SK-N-MC (cell line): Measurements from ENCODE around the gene FBXO44.
"Not testable (repeated sequence)": the region's sequence is repeated elsewhere in the genome, so short reads cannot be mapped to it uniquely, and the experiment has no call there.

Experiments used
- DNase-seq: peaks from one replicate; pipeline ENCODE4 v3.0.0-alpha.2; 2011; ENCODE audit warnings: low read depth, low spot score
- H3K27ac ChIP-seq: fragments of 200-600 bp; sonication (generic); 2 replicates; pipeline ENCODE4 v1.5.1; 2016; ENCODE audit warnings: mixed run types
- H3K36me3 ChIP-seq: fragments of 200-600 bp; sonication (generic); 2 replicates; pipeline ENCODE4 v1.6.1; 2017; ENCODE audit warnings: antibody characterized with exemption, low read length, mixed read lengths; ENCODE audit not compliant: insufficient read depth
- H3K4me3 ChIP-seq: fragments of 200-600 bp; sonication (generic); 2 replicates; pipeline ENCODE4 v1.5.1; 2016
- H3K9ac ChIP-seq: fragments of 200-600 bp; sonication (generic); 2 replicates; pipeline ENCODE4 v1.8.0; 2017; ENCODE audit warnings: mixed run types, mixed read lengths; ENCODE audit not compliant: insufficient read length
- H3K9me3 ChIP-seq: fragments of 200-600 bp; sonication (generic); 2 replicates; pipeline ENCODE4 v1.6.1; 2017; ENCODE audit warnings: low read depth, mild to moderate bottlenecking, antibody characterized with exemption, low read length, moderate library complexity, mixed read lengths
- EZH2 ChIP-seq: fragments of 200-600 bp; sonication (generic); IDR thresholded peaks from one replicate; pipeline ENCODE4 v1.6.1; 2017; ENCODE audit warnings: antibody characterized with exemption
- FOXP2 ChIP-seq: optimal IDR thresholded peaks from 2 replicates; pipeline ENCODE3; 2011; ENCODE audit warnings: mild to moderate bottlenecking, moderate library complexity; ENCODE audit not compliant: insufficient read depth; ENCODE audit errors: extremely low read length, control extremely low read depth
- POLR2AphosphoS5 ChIP-seq: IDR thresholded peaks from 2 replicates; pipeline ENCODE4 v1.6.1; 2012; ENCODE audit warnings: mild to moderate bottlenecking, low read depth, low read length, borderline replicate concordance

Gene FBXO44

DNA sequence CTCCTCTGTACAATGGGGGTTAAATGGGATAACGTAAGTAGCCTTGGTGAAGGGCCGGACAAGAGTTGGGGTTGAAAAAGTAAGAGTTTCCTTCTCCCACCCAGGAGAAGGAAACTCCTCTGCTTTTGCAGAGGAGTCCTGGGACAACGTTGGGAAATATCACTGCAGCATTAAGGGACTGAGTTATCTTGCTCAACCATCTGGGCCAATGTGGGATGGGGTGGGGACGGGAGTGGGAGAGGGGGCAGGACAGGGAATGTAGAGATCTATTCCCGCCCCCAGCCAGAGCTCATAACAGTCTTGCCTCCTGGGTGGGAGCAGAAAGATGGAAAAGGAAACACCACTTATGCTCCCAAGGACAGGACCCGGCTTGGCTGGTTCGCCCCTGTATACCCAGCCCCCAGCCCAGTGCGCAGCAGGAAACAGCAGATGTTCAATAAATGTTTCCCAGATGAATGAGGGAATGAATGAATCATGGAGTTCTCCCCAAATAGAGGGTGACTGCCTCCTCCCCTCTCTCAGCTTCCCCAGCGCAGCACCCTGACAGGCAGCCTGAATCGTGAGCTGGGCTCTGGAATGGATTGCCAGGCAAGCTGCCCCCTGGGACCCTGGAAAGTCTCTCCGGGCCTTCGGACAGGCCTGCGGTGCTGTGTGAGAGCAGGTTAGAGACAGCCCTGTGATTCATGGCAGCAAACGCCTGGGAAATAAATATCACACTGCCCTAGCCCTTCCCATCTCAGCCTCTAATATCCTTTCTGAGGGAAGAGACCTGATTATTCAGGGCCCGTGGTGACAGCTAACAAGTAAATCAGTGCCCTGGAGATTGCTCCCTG lies 25.3 kb upstream of the FBXO44 start:
- Histone ChIP-seq H3K27ac (no peak overlapping the region), H3K36me3 (no peaks in the 10 kb centered on the region), H3K9me3 (no peaks in the 10 kb centered on the region), H3K4me3 (no peak overlapping the region), H3K9ac (no peak overlapping the region)
- DNase-seq: no peak
- TF ChIP-seq POLR2AphosphoS5: no peak
- TF ChIP-seq FOXP2: no peak
- TF ChIP-seq EZH2: no peak

GRCh38 chr1:11634365-11635192 lies 20.1 kb upstream of the FBXO44 start:
- TF ChIP-seq POLR2AphosphoS5: no peak
- no peak for TF ChIP-seq FOXP2
- no peak for TF ChIP-seq EZH2
- Histone ChIP-seq H3K4me3 (no peak overlapping the region), H3K9ac (no peak overlapping the region), H3K27ac (no peak overlapping the region), H3K9me3 (no peaks in the 10 kb centered on the region), H3K36me3 (no peaks in the 10 kb centered on the region)
- DNase-seq: no peak

- H3K27ac ChIP-seq: no peak overlapping the region
- no peaks in the 10 kb centered on the region for H3K36me3 ChIP-seq
- no peak for DNase-seq
- TF ChIP-seq EZH2: no peak
- no peak for TF ChIP-seq POLR2AphosphoS5
- H3K9ac ChIP-seq: no peak overlapping the region
- H3K9me3 ChIP-seq: no peaks in the 10 kb centered on the region
- H3K4me3 ChIP-seq: no peak overlapping the region
Measured at GRCh38 chr1:11638121-11638520, 16.6 kb upstream of the FBXO44 start.

GRCh38 chr1:11639372-11639771 lies 15.3 kb upstream of the FBXO44 start:
- H3K36me3 ChIP-seq: no peaks in the 10 kb centered on the region
- TF ChIP-seq EZH2: no peak
- TF ChIP-seq POLR2AphosphoS5: no peak
- no peak for TF ChIP-seq FOXP2
- no peaks in the 10 kb centered on the region for H3K9me3 ChIP-seq
- no peak overlapping the region for H3K27ac ChIP-seq
- DNase-seq: no peak
- H3K4me3 ChIP-seq: no peak overlapping the region
- H3K9ac ChIP-seq: no peak overlapping the region

DNA sequence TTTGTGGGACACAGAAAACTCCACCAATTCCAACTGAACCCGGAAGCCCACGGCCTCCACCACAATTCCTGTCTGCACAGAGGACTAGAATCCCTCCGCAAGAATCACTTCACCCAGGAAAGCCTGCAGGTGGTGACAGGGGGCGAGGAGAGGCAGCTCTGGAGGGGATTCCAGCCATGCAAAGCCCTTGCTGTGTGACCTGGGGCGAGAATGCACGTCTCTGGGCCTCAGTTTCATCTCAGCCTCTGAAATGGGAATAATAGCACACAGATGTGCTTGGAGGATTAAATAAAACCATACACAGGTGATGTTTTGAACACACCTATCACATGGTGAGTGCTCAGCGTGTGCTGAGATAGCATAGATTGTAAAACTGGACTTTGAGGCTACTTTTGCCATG lies 14.6 kb upstream of the FBXO44 start:
- H3K36me3 ChIP-seq: no peaks in the 10 kb centered on the region
- no peaks in the 10 kb centered on the region for H3K9me3 ChIP-seq
- TF ChIP-seq POLR2AphosphoS5 (no peak), EZH2 (no peak), FOXP2 (no peak)
- DNase-seq: no peak
- H3K4me3 ChIP-seq: no peak overlapping the region
- no peak overlapping the region for H3K9ac ChIP-seq
- no peak overlapping the region for H3K27ac ChIP-seq

DNA sequence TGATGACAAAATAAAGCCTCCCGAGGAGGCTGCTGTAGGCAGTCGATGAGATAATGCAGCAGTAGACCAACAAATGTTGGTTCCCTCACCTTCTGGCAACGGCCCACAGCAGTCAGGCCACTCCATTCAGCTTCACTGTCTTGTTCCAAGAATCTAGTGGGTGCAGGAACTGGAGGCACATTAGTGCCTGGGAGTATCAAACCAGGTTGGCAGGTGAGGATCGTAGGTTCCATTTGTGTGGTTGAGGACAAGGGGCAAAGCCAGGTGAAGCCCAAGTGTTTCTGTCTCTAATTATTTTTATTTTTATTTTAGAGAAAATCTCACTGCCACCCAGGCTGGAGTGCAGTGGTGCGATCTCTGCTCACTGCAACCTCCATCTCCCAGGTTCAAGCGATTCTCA lies 13.7 kb upstream of the FBXO44 start:
- TF ChIP-seq EZH2: no peak
- TF ChIP-seq FOXP2: no peak
- TF ChIP-seq POLR2AphosphoS5: no peak
- Histone ChIP-seq H3K36me3 (no peaks in the 10 kb centered on the region), H3K4me3 (no peak overlapping the region), H3K9ac (no peak overlapping the region), H3K9me3 (no peaks in the 10 kb centered on the region), H3K27ac (no peak overlapping the region)
- no peak for DNase-seq

- H3K36me3 ChIP-seq: no peaks in the 10 kb centered on the region
- H3K9ac ChIP-seq: no peak overlapping the region
- H3K9me3 ChIP-seq: no peaks in the 10 kb centered on the region
- DNase-seq: no peak
- no peak overlapping the region for H3K27ac ChIP-seq
- TF ChIP-seq POLR2AphosphoS5 (no peak), EZH2 (no peak), FOXP2 (no peak)
- H3K4me3 ChIP-seq: no peak overlapping the region
Measured at GRCh38 chr1:11641776-11642305, 12.8 kb upstream of the FBXO44 start.

DNA sequence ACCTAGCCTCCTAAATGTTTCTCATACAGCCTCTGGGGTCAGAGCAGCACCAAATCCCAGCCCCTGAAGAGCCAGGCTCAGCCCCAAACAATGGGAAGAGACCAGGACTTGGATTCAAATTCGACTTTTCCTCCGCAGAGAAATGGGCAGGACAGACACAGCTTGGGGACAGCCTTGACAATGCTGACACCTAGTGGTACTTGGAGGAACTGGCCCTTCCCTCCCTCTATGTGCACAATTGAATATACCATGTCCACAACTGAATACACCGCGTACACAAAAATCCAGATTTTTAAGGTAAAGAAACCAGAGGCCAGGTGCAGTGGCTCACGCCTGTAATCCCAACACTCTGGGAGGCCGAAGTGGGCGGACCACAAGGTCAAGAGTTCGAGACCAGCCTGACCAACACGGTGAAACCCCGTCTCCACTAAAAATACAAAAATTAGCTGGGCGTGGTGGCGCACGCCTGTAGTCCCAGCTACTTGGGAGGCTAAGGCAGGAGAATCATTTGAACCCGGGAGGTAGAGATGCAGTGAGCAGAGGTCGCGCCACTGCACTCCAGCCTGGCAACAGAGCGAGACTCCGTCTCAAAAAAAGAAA lies 12.2 kb upstream of the FBXO44 start:
- not testable (repeated sequence) for H3K4me3 ChIP-seq, H3K9ac ChIP-seq, H3K27ac ChIP-seq, H3K9me3 ChIP-seq, H3K36me3 ChIP-seq
- DNase-seq: peak; percentile 28
